Karpas-422 (cell line): ENCODE data around the gene NCR2. TPM values are rescaled to one million over a fixed set of nuclear protein-coding genes. Genes with fewer than 3 reads are reported as not detected.

Source experiments
- DNase-seq: peaks from one replicate; pipeline ENCODE4 v3.0.0-alpha.2; 2015
- H2AFZ ChIP-seq: fragments of 200-600 bp; sonication (generic); 2 replicates; pipeline ENCODE4 v1.6.1; 2014; ENCODE audit warnings: antibody characterized with exemption, low read length, mixed read lengths
- H3K27ac ChIP-seq: fragments of 200-600 bp; sonication (generic); 2 replicates; pipeline ENCODE4 v1.5.1; 2014; ENCODE audit warnings: mild to moderate bottlenecking, low read length, moderate library complexity
- H3K27me3 ChIP-seq: fragments of 200-600 bp; sonication (generic); 2 replicates; pipeline ENCODE4 v1.6.1; 2014; ENCODE audit warnings: low read length, mixed read lengths
- H3K36me3 ChIP-seq: fragments of 200-600 bp; sonication (generic); 2 replicates; pipeline ENCODE4 v1.6.1; 2014; ENCODE audit warnings: low read length, mixed read lengths; ENCODE audit not compliant: insufficient read depth
- H3K4me1 ChIP-seq: fragments of 200-600 bp; sonication (generic); 2 replicates; pipeline ENCODE4 v1.6.1; 2014; ENCODE audit warnings: mild to moderate bottlenecking, low read length, mixed read lengths
- H3K4me2 ChIP-seq: fragments of 200-600 bp; sonication (generic); 2 replicates; pipeline ENCODE4 v1.6.1; 2014; ENCODE audit warnings: low read length, low read depth, mild to moderate bottlenecking; ENCODE audit not compliant: poor library complexity, severe bottlenecking
- H3K4me3 ChIP-seq: fragments of 200-600 bp; sonication (generic); 2 replicates; pipeline ENCODE4 v1.5.1; 2014; ENCODE audit warnings: mild to moderate bottlenecking, antibody characterized with exemption, low read length, mixed read lengths
- H3K79me2 ChIP-seq: fragments of 200-600 bp; sonication (generic); 2 replicates; pipeline ENCODE4 v1.6.1; 2014; ENCODE audit warnings: mild to moderate bottlenecking, low read length, mixed read lengths
- H3K9ac ChIP-seq: fragments of 200-600 bp; sonication (generic); 2 replicates; pipeline ENCODE4 v1.6.0; 2014; ENCODE audit warnings: low read length
- H3K9me2 ChIP-seq: fragments of 200-600 bp; sonication (generic), shearing (Covaris generic); replicated peaks from 2 replicates; pipeline ENCODE4 v1.6.0; 2014; ENCODE audit warnings: mild to moderate bottlenecking, low read length, moderate library complexity; ENCODE audit not compliant: insufficient read depth
- H3K9me3 ChIP-seq: fragments of 300-700, 200-600 bp; sonication (generic); 2 replicates; pipeline ENCODE4 v1.6.1; 2014; ENCODE audit warnings: low read length, mixed read lengths
- H4K20me1 ChIP-seq: fragments of 200-600 bp; sonication (generic); 2 replicates; pipeline ENCODE4 v1.6.1; 2014; ENCODE audit warnings: mild to moderate bottlenecking, antibody characterized with exemption, low read length, low read depth; ENCODE audit not compliant: insufficient read depth
- total RNA-seq: library from RNA; depleted of rRNA; stranded (reverse); fragments of >200 nt; shearing (Covaris generic); gene quantifications from 2 replicates; pipeline ENCODE4 v1.2.3, GENCODE V29; 2014; ENCODE audit warnings: low replicate concordance

Gene NCR2
- total RNA-seq, 1 experiment from 2014 or later: not detected

DNA sequence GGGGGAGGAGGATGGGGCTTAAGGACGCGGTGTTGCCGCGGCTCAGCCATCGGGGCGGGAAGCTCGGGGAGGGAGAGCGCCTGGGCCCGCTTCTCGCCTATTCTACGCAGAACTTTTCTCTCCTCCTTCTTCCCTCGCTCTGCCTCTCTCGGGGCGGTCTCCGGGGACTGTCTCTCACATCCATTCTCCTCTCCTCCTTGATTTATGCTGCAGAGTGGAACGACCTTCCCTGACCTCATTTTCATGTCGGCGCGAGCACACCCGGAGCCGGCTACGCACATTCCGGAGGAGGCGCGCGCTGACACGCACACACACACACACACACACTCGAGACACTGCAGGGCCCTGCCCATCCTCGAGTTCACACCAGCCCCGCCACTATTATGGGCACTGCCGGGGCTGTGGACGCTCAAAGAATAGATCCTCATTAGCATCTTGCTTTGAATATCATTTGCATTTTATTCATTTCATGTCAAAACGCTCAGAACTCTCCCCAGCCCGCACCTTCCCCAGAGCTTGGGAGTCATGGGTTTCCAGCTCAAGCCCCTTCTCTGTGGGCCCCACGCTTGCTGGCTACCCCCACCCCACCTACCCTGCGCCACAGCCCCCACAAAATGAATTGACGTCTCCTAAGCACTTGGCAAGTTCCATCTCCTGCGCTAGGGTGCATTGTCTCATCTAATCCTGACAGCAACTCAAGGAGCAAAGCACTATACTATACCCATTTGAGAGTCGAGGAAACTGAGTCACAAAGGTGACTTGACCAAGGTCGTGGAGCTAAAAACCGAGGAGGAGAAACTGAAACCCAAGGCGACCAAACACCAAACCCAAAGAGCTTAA lies 36.8 kb downstream of the NCR2 start:
- Histone ChIP-seq H3K79me2 (no peaks in the 10 kb centered on the region), H3K27me3 (no peaks in the 10 kb centered on the region), H3K4me1 (no peaks in the 10 kb centered on the region), H4K20me1 (no peaks in the 10 kb centered on the region), H3K9me3 (no peaks in the 10 kb centered on the region), H3K27ac (no peak overlapping the region), H3K4me3 (no peak overlapping the region), H3K4me2 (no peak overlapping the region), H3K9ac (no peak overlapping the region), H3K9me2 (no peaks in the 10 kb centered on the region), H2AFZ (no peak overlapping the region), H3K36me3 (no peaks in the 10 kb centered on the region)
- no peak for DNase-seq

DNA sequence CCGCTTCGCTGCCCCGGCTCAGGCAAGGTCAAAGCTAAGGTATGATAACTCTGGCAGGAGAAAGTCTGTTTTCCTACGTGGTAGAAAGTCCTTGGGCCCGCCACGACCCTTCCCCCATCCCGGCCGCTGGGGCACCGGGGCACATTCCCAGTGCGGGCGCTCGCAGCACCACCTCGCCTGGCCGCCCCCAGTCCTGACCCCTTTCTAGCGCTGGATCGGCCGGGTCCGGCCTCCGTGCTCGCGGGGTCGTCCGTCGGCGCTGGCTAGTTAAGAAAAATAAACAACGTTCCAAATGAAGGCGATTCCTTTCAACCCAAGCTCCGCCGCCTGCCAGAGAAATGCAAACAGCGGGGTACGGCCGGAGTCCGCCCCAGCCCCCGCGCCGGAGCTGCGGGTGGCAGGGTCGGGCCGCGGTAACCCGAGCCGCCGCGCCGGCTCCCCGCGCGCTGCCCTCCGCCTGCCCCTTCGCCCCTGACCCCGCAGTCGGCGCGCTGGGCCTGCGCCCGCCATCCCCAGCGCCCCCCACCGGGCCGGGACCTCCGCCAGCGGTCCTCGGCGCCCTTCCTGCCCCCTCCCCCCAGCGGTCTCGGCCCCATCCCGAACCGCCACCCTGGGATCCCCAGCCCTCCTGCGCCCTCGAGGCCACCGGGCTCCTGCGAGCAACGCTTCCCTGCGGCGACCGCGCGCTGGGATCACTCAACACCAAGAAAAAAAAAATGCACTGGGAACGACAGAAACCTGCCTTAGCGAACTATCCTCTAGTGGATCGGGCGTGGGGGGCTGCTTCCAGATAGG lies 37.6 kb downstream of the NCR2 start:
- Histone ChIP-seq H3K9me2 (no peaks in the 10 kb centered on the region), H3K4me1 (no peaks in the 10 kb centered on the region), H3K9ac (no peak overlapping the region), H3K4me3 (no peak overlapping the region), H3K9me3 (no peaks in the 10 kb centered on the region), H3K79me2 (no peaks in the 10 kb centered on the region), H2AFZ (no peak overlapping the region), H3K36me3 (no peaks in the 10 kb centered on the region), H3K27me3 (no peaks in the 10 kb centered on the region), H3K4me2 (no peak overlapping the region), H4K20me1 (no peaks in the 10 kb centered on the region), H3K27ac (no peak overlapping the region)
- no peak for DNase-seq

DNA sequence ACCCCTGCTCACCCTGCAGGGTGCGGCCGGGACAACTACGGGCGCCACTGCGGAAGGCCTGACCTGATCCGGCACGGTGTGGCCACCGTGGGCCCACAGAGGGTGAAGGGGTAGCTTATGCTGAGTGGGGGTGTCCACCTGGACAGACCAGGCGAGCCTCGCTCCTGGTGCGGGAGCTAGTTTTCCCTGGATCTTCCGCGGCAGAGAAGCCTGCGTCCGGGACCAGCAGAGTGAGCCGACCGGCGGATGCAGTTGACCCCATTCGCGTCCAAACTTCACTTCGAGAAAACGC lies 38.2 kb downstream of the NCR2 start:
- no peak for DNase-seq
- H4K20me1 ChIP-seq: no peaks in the 10 kb centered on the region
- H3K27me3 ChIP-seq: no peaks in the 10 kb centered on the region
- no peaks in the 10 kb centered on the region for H3K36me3 ChIP-seq
- H3K79me2 ChIP-seq: no peaks in the 10 kb centered on the region
- H2AFZ ChIP-seq: no peak overlapping the region
- H3K4me2 ChIP-seq: no peak overlapping the region
- H3K9ac ChIP-seq: no peak overlapping the region
- H3K4me3 ChIP-seq: no peak overlapping the region
- no peaks in the 10 kb centered on the region for H3K9me2 ChIP-seq
- H3K27ac ChIP-seq: no peak overlapping the region
- H3K4me1 ChIP-seq: no peaks in the 10 kb centered on the region
- no peaks in the 10 kb centered on the region for H3K9me3 ChIP-seq

DNA sequence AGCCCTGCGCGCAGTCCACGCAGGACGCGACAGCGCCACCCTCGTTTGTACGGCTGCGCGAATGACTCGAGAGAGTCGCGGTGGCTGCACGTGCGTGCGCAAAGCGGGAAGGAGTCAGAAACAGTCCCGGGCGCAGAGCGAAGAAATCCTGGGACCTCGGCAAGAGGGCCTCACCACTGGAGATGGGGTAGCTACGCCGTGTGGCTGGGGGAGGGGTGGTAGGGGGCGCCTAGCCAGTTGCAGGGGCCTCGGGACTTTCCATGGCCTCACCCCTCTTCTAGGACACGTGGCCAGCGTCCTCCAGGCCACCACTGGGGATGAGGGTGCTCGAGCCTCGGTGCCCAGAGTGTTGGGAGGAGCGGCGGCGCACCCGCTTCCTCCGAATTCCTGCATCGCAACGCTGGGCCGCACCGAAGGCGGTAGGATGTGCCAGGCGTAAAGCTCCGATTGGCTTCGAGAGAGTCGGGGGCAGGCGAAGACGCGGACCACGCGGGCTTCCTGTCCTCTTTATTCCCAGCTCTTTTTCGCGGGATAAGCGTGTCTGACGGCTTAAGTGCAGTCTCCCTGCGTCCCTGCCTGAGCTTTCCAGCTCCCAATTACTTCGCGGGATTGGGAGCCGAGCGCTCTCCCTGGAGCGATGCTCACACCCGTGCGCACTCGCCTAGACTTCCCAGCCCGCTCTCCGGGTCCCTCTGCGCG lies 38.7 kb downstream of the NCR2 start:
- H3K36me3 ChIP-seq: no peaks in the 10 kb centered on the region
- no peaks in the 10 kb centered on the region for H3K79me2 ChIP-seq
- no peaks in the 10 kb centered on the region for H3K4me1 ChIP-seq
- H3K4me2 ChIP-seq: no peak overlapping the region
- no peaks in the 10 kb centered on the region for H3K9me2 ChIP-seq
- H3K27ac ChIP-seq: no peak overlapping the region
- H3K4me3 ChIP-seq: no peak overlapping the region
- H3K27me3 ChIP-seq: no peaks in the 10 kb centered on the region
- no peak overlapping the region for H3K9ac ChIP-seq
- no peaks in the 10 kb centered on the region for H3K9me3 ChIP-seq
- no peak overlapping the region for H2AFZ ChIP-seq
- H4K20me1 ChIP-seq: no peaks in the 10 kb centered on the region
- no peak for DNase-seq

DNA sequence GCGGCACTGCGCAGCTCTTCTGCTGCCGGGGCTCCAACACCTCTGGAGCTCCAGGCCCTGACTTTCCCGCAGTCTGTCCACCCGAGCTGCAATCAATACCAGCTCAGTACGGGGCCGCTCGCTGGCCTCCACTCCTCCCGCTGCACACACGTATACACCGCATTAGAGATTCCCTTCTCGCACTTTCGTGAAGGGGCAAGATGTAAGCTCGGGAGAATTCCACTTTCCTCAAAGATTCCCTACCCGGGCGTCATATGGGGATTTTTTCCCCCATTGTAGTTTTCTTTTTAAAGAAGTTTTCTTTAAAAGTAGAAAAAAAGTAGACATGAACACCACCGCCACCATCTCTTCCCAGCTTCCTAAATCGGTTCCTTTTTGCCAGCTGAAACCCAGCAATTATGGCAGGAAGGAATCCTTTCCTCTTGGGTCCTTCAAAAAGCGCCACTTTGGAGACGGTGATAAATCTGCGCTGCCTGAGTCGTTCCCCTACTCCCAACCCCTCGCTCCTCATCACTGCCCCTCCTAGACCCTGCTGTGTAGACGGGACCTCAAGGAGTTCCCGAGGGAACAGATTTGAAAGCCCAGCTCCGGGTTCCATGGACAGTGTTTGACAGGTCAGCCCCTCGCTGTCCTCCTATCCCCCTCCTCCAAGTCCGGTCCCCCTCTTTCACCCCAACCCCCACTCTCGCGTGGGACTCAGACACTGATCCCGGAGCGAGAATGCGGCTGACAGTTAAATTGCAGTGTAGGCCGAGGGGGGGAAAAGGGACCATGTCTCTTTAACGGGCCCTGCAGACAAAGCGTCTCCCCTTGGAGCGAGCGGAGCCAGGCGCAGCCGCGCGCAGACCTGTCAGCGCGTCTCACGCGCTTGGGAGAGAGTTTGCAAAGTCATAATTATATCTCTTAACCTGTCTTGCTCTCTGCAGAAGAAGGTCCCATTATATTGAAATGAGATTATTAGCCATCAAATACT lies 39.5 kb downstream of the NCR2 start:
- no peak for DNase-seq
- Histone ChIP-seq H4K20me1 (no peaks in the 10 kb centered on the region), H3K27ac (no peak overlapping the region), H3K27me3 (no peaks in the 10 kb centered on the region), H3K9me3 (no peaks in the 10 kb centered on the region), H3K36me3 (no peaks in the 10 kb centered on the region), H3K79me2 (no peaks in the 10 kb centered on the region), H3K4me1 (no peaks in the 10 kb centered on the region), H3K4me3 (no peak overlapping the region), H3K9ac (no peak overlapping the region), H2AFZ (no peak overlapping the region), H3K4me2 (no peak overlapping the region), H3K9me2 (no peaks in the 10 kb centered on the region)

DNA sequence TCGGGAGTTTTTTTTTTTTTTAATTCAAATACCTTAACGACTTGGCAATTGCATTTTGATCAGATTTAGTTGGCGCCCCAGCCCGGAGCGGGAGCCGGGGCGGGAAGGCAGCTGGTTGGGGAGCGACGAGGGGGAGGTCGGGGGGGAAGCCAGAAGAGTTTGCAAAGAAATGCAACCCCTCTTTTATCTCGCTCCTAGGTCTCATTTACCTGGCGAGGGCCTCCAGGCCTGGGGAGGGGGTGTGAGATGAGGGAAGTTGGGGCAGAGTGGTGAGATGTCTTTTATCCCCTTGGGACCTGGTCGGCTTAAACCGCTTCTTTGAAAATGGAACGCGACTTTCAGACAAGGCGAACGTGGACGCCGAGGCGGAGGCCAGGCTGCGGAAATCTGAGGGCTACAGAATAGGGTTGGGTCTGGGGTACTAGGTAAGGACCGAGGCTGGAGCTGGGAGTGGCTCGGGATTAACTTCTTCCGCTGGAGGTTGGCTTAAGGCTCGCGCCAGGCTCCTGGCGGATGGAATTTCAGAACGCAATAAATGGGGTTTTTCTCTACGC lies 40.3 kb downstream of the NCR2 start:
- H3K4me1 ChIP-seq: no peaks in the 10 kb centered on the region
- H3K27ac ChIP-seq: no peak overlapping the region
- no peak overlapping the region for H3K9ac ChIP-seq
- no peak overlapping the region for H3K4me3 ChIP-seq
- DNase-seq: no peak
- no peak overlapping the region for H2AFZ ChIP-seq
- H4K20me1 ChIP-seq: no peaks in the 10 kb centered on the region
- no peaks in the 10 kb centered on the region for H3K36me3 ChIP-seq
- no peaks in the 10 kb centered on the region for H3K79me2 ChIP-seq
- no peaks in the 10 kb centered on the region for H3K9me3 ChIP-seq
- H3K4me2 ChIP-seq: no peak overlapping the region
- H3K27me3 ChIP-seq: no peaks in the 10 kb centered on the region
- H3K9me2 ChIP-seq: no peaks in the 10 kb centered on the region

DNA sequence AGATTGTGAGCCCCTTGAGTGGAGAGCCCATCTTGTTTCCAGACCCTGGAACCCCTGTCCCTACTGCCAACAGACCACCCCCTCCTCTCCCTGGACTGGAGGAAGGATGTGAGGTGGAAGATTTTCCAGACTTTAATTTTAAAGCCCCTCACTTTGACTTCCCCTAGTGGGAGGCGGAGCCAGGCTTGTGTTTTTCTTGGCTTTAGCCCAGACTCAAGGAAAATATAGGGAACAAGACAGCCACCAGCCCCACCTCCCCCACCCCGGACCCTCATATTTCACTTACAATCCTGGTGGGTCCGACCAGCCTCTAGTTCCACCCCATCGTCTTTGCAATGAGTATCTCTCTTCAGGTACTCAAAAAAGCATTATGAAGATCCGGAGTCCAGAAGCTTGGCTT lies 40.8 kb downstream of the NCR2 start:
- Histone ChIP-seq H2AFZ (no peak overlapping the region), H3K79me2 (no peaks in the 10 kb centered on the region), H3K9me3 (no peaks in the 10 kb centered on the region), H4K20me1 (no peaks in the 10 kb centered on the region), H3K4me2 (no peak overlapping the region), H3K27me3 (no peaks in the 10 kb centered on the region), H3K27ac (no peak overlapping the region), H3K9ac (no peak overlapping the region), H3K4me1 (no peaks in the 10 kb centered on the region), H3K9me2 (no peaks in the 10 kb centered on the region), H3K4me3 (no peak overlapping the region), H3K36me3 (no peaks in the 10 kb centered on the region)
- no peak for DNase-seq
